C4-2B (cell line): ENCODE results near the gene RBBP5.

Experiments
- ZFX ChIP-seq: fragments of 450-650 bp; IDR thresholded peaks from 2 replicates; pipeline ENCODE4 v1.6.1; 2017
- TF ChIP-seq, protein P1 (sequence below): fragments of 450-650 bp; conservative IDR thresholded peaks from 2 replicates; pipeline ENCODE4 v1.5.1; 2017; ENCODE audit warnings: mild to moderate bottlenecking

DNA sequence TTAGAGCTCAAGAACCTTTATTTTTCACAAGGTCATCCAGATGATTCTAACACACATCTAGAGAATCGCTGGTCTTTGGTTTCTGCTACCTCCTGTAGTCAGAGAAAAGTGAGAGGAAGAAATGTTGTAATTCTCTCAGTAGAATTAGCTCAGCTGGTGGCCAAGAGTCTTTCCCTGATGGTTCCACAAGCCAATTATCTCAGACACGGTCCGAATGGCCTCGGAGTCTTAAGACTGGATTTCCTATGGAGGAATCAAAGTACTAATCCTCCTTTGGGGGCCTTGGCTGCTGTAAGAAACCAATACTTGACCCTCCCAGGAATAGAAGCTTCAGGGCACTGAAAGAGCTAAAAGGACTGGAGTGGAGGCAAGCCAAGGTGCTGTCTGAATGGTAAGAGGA lies 39.3 kb downstream of the RBBP5 start:
- TF ChIP-seq, protein P1, sequence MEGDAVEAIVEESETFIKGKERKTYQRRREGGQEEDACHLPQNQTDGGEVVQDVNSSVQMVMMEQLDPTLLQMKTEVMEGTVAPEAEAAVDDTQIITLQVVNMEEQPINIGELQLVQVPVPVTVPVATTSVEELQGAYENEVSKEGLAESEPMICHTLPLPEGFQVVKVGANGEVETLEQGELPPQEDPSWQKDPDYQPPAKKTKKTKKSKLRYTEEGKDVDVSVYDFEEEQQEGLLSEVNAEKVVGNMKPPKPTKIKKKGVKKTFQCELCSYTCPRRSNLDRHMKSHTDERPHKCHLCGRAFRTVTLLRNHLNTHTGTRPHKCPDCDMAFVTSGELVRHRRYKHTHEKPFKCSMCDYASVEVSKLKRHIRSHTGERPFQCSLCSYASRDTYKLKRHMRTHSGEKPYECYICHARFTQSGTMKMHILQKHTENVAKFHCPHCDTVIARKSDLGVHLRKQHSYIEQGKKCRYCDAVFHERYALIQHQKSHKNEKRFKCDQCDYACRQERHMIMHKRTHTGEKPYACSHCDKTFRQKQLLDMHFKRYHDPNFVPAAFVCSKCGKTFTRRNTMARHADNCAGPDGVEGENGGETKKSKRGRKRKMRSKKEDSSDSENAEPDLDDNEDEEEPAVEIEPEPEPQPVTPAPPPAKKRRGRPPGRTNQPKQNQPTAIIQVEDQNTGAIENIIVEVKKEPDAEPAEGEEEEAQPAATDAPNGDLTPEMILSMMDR, result no peak
- TF ChIP-seq ZFX, result no peak
